NCI-H1436 (cell line): Measurements from ENCODE around the gene GUCY1A1.
"Not testable (repeated sequence)": the region's sequence is repeated elsewhere in the genome, so short reads cannot be mapped to it uniquely, and the experiment has no call there.

Experiments
- DNase-seq: peaks from one replicate; lab custom pipeline; 2025; lab: John Stamatoyannopoulos, UW

Gene GUCY1A1, protein sequence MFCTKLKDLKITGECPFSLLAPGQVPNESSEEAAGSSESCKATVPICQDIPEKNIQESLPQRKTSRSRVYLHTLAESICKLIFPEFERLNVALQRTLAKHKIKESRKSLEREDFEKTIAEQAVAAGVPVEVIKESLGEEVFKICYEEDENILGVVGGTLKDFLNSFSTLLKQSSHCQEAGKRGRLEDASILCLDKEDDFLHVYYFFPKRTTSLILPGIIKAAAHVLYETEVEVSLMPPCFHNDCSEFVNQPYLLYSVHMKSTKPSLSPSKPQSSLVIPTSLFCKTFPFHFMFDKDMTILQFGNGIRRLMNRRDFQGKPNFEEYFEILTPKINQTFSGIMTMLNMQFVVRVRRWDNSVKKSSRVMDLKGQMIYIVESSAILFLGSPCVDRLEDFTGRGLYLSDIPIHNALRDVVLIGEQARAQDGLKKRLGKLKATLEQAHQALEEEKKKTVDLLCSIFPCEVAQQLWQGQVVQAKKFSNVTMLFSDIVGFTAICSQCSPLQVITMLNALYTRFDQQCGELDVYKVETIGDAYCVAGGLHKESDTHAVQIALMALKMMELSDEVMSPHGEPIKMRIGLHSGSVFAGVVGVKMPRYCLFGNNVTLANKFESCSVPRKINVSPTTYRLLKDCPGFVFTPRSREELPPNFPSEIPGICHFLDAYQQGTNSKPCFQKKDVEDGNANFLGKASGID

DNA sequence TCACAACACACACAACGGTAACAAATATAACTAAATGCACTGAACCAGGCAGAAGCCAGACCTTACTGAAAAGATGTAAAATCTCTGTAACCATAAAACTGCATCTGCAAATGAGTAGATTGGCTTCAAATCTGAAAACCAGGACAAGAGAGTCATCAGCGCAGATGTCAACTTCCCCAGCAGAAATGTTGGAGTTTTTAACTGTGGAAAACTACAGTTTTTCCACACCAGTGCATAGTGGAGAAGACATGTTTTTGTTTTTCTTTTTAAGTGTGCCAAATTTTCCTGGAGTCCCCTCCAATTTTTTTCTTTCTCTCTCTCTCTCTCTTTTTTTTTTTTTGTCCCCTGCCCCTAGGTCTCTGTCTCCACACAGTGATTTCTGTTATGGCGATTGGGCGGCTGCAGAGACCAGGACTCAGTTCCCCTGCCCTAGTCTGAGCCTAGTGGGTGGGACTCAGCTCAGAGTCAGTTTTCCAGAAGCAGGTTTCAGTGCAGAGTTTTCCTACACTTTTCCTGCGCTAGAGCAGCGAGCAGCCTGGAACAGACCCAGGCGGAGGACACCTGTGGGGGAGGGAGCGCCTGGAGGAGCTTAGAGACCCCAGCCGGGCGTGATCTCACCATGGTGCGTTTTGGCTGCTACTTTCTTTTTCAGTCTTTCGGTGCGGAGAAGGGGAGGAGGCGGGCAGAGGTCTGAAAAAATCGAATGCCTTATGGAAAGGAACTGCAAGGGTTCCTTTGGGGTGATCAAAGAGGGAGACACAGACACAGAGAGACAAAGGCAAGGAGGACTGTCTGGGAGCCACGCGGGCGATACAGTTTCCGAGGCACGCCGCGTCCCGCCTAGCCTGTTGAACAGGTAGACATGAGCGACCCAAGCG is at the start of gene GUCY1A1:
TSS of gene GUCY1A1 (plus strand) at position 505 of the 878 bp plus-strand sequence. CDS start 30,020 bp downstream, outside the sequence.
- no peak for DNase-seq

DNA sequence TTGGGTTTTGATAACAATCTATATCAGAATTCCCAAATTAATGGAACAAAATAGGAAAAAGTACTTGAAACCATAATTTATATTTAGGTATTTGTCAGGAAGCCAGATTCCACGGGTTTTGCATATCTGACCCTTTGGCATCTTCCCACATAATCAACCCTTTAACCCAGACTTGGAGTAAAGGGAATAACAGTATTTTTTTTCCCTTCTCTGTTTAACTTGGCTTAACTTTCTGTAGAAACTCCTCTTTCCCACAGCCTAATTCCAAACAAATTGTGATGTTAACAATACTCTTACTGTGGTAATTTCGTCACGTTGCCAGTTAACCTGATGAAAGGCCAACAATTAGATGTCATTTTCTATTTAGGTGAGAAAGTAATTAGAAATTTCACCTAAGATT is 49.4 kb upstream of the GUCY1A1 start:
- DNase-seq, result no peak

DNA sequence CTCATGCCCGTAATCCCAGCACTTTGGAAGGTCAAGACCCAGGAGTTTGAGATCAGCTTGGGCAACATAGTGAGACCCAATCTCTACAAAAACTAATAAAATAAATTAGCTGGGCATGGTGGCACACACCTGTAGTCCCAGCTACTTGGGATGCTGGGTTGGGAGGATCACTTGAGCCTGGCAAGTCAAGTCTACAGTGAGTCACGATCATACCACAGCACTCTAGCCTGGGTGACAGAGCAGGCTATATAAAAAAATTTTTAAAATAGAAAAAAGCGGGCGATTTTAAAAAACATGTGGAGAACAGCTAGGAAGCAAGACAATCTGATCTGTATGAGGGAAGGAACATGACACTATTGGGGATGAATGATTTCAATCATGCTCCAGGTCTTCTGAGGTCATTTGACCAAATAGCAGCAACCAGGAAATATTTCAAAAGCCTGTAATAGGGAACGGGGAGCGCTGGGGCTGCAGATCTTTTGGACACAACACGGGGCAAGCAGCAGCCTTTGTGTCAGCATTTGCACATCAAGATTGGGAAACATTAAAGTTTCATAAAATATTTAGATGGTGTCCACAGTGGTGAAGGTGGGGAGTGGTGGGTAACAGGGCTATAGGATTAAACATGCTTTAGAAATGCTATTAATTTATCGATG is 48.3 kb upstream of the GUCY1A1 start:
- no peak for DNase-seq

DNA sequence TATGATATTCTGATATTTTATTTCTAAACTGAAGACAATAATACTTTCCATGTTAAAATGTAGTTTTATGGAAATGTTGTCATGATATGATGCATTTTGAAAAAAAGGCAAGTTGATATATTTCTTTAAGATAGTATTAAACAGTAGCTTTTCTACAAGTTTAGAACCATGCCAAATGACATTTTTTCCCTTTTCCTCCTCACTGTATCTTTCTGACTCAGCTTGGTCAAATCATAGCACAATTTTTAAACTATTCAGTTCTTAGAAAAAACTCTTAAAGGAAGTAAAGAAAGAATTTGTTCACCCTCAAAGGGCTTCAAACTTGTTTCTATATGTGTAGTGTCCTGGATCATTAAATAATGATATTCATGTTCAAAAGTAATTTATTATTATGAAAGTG is 46.0 kb upstream of the GUCY1A1 start:
- DNase-seq, result no peak

DNA sequence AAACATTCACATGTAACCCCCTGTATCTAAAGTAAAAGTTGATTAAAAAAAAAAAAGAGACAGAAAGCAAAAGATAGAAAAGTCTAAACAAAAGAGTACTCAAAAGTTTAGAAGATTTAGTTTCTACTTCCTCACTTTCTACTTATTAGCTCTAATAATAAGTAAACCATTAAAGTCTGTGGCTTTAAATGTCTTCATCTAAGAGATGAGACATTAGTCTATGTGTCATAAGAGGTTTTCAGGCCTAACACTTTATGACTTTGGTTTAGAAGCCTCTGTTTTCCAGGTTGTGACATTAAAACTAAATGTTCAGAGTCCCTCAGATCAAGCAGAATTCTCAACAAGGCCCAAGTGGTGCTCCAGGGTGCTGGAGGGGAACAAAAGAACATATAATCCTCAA is 42.2 kb upstream of the GUCY1A1 start:
- no peak for DNase-seq

DNA sequence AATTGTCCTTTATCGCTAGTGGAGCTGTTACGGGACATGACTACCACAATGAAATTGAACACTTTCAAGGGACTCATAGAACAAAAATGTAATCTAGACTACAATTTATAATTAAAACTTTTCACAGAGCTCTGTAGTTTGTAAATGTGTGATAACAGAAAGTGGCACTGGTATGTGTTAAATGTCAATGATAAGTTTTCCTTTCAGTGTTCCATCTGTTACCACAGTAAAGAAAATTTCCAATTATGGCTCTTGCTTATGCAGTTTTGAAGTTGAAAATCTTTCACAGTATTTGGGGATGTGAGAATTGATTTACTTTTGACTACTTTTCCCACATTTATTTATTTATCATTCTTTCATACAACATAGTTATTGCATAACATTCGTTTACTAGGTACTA is 40.1 kb upstream of the GUCY1A1 start:
- no peak for DNase-seq

DNA sequence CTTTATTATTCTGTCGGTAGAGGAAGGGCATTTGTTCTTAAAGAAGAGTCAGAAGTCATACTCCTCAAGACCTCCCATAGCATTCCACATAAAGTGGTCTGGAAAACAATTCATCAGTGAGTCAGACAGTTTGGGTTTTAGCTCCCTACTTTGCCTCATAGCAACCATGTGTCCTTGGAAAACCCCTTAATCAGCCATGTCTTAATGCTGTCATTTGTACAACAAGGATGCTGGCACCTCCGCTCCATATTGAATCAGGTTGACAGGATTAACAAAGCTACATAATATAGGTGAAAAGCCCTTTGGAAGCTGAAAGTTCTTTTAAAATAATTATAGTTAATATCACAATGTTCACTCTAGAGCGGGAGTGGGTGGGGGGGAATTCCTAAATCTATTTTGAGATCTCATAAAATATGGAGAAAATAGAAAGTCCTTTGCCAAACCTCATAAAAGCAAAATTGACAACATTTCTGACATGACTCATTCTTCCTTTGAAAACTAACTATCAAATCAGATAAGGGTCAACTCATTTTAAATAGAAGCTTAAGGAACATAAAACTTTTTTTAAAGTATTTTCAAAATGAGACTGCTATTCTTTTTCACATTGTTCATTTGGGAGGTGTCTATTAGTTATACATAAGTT is 37.3 kb upstream of the GUCY1A1 start:
- DNase-seq, result no peak

DNA sequence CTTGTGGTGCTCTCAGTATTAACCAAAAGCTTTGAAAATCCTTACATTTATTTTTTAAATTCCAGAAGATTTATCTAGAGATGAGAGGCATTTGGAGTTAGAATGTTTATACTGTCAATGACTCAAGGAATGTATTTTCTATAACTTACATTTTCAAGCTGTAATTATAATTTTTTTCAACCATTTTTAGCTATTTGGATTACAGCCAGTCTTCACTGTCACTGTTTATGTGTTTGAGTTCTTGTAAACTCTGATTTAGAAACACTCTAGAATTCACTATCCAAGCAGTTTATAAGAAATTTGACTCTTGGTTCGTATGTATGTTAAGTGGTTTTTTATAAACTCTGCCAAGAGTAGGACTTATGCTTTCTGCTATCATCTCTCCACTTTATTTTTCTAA is 36.7 kb upstream of the GUCY1A1 start:
- no peak for DNase-seq

DNA sequence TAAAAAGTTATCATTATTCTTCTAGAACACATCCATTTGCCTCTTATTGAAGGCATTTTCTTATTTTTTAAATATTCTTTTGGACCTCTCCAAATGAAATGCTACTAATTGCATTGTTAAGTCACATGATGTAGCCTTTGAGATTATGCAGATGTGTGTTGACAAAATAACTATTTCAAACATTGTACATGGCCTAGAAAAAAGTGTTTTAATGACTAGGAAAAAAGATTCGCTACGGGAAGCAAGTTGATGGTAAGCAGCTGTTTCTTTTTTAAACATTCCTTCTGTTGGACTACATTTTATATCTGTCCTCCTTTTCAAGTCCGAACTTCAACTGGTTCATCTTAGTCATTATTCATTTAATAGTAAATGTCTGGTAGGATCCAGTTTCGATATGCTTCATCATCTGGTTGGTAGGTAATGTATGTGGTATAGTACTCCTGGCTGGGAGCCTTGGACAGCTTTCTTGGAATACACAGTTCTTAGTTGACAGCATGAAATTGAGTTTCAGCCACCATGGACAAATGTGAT is 34.3 kb upstream of the GUCY1A1 start:
- DNase-seq, result no peak

DNA sequence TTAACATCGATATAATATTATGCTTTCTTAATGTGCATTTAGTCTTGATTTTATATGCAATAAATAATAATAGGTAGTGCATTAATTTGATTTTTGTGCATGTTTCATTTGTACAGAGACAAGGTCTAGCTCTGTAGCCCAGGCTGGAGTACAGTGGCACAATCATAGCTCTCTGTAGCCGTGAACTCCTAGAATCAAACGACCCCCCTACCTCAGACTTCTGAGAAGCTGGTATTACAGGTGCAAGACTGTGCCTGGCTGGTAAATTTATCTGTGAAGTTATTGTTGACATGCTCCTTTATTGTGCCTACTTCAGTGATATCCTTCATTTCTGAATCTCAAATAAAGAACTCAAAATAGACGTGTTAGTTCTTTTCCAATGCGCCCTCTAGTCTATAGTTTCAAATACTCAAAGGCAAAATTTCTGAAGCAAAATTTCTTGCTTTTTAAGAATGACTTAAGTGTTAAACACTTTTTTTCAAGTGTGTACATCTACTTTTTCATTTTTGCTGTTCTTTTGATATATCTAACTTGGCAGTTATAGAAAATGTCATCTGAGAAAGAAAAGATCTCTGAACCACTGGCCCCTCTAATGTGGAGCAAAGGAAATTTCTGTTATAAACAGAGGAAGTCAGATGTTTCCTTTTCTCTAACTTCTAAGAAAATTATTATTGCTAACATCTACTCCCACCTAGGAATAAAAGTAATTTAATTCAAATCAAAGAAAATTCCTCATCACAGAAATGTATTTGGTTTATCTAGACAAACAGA is 28.3 kb upstream of the GUCY1A1 start:
- no peak for DNase-seq

DNA sequence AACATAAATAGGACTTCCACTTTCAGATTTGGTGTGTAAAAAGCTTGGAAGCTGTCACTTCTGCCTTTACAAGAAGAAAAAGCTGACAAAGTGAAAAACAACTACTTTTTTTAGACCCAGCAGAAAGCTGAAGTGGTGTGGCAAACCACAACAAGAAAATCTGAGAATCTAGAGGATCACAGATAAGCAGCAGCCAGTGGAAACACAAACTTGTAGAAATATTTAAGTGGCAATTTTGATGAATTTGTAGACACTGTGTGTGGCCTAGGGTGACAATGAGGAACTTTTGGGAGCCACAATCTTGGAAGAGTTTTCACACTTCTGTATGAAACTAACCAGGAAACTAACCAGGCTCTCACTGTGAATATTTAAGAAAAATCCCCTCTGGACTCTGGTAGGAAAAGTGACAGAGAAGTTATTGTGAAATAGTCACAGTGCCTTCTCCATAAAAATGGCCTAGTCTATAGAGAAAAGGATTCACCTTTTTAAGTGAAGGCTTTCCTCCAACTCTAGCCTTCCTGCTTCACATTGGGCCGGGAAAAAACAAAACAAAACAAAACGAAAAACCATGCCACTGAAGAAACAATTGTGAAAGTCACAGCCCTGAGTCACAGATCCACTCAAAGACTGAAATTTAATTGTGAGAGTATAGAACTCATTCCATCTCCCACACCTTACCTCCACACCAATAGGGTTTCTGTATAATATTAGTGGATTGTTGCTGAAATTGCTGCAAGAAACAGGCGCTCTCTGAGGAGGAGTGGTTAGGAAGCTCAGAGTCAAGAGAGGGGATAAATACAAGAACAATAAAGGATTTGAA is 26.7 kb upstream of the GUCY1A1 start:
- DNase-seq, result no peak

DNA sequence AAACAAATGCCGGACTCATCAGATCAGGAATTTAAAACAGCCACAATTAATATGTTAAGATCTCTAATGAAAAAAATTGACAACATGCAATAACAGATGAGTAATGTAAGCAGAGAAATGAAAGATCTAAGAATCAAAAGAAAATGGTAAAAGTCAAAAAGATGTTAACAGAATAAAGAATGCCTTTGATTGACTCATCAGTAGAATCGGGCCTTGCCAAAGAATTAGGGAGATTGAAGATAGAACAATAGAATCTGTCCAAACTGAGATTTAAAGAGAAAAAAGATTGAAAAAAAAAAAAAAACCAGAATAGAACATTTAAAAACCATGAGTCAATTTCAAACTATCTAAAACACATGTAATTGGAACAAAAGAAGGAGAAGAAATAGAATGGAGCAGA is 25.9 kb upstream of the GUCY1A1 start:
- DNase-seq, result no peak

DNA sequence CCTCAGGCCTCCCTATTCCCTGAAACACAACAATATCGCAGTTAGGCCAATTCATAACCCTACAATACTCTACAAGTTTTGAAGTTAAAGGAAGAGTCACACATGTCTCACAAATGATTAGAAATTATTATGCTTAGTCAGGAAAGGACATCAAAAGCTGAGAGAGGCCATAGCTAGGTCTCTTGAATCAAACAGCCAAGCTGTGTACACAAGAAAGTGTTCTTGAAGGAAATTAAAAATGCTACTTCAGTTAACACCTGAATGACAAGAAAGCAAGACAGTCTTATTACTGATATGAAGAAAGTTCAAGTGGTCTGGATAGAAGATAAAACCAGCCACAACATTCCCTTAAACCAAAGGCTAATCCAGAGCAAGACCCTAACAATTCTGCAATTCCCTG is 23.6 kb upstream of the GUCY1A1 start:
- DNase-seq, result no peak

DNA sequence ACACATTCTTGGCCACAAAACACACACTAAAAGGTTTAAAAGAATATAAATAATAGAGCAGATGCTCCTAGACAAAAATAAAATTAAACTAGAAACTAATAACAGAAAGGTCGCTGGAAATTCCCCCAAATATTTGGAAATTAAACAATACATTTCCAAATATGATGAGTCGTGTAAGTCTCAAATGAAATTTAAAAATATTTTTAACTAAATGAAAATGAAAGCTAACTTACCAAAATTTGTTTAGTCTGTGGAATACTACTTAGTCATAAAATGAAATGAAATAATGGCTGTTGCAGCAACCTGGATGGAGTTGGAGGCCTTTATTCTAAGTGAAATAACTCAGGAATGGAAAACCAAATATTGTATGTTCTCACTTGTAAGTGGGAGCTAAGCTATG is 20.6 kb upstream of the GUCY1A1 start:
- no peak for DNase-seq

DNA sequence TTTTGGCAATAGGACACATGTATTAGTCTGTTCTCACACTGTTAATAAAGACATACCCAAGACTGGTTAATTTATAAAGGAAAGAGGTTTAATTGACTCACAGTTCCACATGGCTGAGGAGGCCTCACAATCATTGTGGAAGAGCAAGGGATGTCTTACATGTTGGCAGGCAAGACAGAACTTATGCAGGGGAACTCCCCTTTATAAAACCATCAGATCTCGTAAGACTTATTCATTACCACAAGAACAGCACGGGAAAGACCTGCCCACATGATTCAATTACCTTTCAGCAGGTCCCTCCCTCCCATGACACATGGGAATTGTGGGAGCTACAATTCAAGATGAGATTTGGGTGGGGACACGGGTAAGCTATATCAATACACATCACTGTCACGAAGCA is 15.9 kb upstream of the GUCY1A1 start:
- DNase-seq, result not testable (repeated sequence)

DNA sequence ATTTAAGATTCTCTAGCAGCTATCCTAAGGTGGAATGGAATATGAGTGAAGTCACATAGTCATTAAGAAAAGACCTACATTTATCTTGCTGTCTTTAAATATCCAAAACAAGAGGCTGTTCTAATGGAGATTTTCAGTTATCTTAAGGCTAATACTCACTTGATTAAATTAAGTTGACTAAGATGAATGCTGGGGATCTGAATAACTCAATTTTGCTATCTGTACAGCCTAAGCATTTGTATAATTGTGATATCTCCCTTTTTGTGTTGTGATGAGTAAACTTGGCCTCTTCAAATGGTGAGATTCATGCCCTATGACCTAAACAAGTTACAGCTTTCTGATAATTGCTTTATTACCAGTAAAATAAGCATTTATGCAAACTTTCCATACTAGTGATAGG is 13.6 kb upstream of the GUCY1A1 start:
- DNase-seq, result no peak

DNA sequence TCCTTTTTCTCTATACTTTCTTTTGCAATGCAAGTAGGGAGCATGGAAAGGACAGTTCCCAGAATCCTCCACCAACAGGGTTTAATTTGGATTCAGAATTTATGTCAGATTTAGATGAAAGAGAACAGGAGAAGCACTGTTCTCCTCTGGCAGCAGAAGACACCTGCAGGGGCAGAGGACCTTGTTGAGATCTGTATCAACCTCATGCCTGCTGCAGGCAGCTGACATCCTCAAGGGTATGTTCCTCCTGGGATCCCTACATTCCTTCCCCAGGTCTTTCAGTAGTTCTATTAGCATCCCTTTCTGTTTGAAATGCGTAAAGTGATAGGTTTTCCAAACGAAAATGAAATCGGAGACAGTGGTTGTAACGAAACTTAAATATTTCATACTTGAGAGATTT is 10.6 kb upstream of the GUCY1A1 start:
- DNase-seq, result no peak

DNA sequence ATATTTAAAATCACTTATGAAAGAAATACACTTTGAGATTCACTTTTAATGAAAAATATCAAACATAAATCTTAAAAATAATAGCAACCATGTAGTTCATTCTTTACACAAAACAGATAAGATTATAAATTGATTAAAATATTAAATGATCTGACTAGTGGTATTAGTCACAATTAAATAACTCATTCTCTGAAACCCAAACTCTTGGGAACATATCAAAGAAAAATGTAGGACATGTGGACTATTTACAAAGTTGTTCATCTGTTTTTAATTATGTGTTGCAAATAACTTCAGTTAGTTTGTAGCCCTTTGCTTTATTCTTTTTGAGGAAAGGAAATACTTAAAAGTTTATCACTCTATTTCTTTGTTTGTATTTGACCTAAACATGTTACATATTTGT is 9.5 kb upstream of the GUCY1A1 start:
- no peak for DNase-seq

DNA sequence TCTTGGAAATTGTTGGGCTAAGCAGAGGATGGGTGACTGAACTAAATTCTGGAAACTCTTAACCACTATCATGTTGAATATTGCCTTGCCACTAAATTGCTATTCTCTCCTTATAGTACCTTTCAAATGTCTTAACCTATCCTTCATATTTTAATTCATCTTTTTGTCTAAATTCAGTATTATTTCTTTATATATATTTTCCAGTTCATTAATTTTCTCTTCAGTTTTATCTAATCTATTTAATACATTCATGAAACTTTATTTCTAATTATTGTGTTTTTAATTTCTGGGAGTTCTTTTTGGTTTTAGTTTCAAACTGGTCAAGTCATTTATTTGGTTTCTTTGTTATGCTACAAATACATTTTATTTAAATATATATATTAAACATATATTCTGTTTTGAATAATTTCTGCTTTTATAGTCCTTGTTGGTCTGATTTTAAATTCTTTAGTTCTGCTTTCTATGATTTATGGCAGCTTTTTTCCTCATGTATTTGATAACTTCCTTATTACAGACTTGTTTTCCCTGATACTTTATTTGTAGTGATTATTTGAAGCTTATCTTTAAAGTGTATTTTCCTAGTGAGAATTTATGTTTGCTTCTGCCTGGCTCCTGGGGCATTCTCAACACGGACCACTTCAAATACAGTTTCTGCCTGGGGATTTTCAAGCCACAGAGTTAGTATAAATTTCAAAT is 8.5 kb upstream of the GUCY1A1 start:
- DNase-seq, result no peak
